ENCODE results near the gene SLC12A3.

- no peak for TF ChIP-seq CTCF (IDR thresholded peaks at IDR 0.05; ENCODE audit: poor library complexity)
- TF ChIP-seq EZH2phosphoT487 (IDR thresholded peaks at IDR 0.05; ENCODE audit: low read depth, severe bottlenecking, unreplicated experiment): no peak
Observed at GRCh38 chr16:56832768-56833167, 32.2 kb upstream of the SLC12A3 start.

All from hepatocyte (in vitro differentiated cells).